ENCODE results near the gene LECT2.

The LECT2 gene

DNA sequence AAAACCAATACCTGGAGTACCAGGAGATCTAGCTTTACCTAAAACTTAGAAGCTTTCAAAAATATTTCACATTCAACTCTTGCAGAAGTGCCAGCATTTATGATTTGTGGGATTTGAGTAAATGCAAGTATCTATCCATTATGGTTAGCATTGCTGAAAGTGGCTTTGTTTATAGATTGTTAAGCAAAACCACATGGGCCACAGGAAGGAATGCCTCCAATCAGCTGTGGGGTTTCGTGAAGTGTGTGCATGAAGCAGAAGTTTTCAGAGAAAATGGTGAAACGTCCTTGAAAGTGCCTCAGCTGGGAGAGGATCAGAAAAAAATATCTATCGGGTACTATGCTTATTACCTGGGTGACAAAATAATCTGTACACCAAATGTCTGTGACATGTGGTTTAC, 4.2 kb downstream of the LECT2 start:
- FAIRE-seq (no peak), DNase-seq (ENCODE audit: insufficient read length, low spot score) (no peak)
- TF ChIP-seq SPI1 (IDR thresholded peaks at IDR 0.05; ENCODE audit: low read depth, low read length) = no peak
- TF ChIP-seq POLR2A (IDR thresholded peaks at IDR 0.05; ENCODE audit: low read depth, low read length) = no peak
- TF ChIP-seq POU2F2 (IDR thresholded peaks at IDR 0.05; ENCODE audit: low read depth, low read length) = no peak
- TF ChIP-seq PAX5 (IDR thresholded peaks at IDR 0.05; ENCODE audit: insufficient read depth, low read length, severe bottlenecking) = no peak
- TF ChIP-seq POLR2AphosphoS5 (IDR thresholded peaks at IDR 0.05; ENCODE audit: low read depth, low read length) = no peak
- TF ChIP-seq TAF1 (IDR thresholded peaks at IDR 0.05; ENCODE audit: low read depth, low read length) = no peak

DNA sequence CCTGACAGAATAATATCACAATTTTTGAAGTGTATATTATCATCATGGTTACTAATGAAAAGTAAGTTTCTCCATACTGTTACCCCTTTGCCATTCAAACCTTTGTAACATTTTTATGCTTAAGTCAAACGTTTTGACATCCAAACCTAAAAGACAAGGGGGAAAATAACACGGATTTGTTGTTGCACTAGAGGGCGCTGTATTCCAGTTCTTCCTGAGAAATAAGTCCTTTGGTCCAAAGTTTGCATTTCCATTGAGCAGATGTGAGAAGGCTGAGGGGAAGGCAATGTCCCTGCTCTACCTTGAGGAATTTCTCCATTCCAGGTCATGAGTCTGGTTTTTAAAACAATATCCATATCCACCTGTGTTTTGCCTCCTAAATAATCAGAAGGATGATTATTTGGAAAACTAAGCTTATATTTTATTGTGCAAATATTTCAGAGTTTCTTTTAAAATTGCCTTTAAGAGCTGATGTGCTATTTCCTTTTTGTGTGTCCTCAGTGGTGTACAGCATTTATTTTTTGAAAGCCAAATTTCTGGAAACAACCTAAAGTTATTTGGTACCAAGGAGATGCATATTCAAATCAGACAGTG, 9.7 kb downstream of the LECT2 start:
- FAIRE-seq = peak; percentile 78
- no peak for DNase-seq (ENCODE audit: insufficient read length, low spot score)
- TF ChIP-seq SPI1 (IDR thresholded peaks at IDR 0.05; ENCODE audit: low read depth, low read length) = no peak
- TF ChIP-seq PAX5 (IDR thresholded peaks at IDR 0.05; ENCODE audit: insufficient read depth, low read length, severe bottlenecking) = no peak
- TF ChIP-seq POU2F2 (IDR thresholded peaks at IDR 0.05; ENCODE audit: low read depth, low read length) = no peak
- no peak for TF ChIP-seq POLR2A (IDR thresholded peaks at IDR 0.05; ENCODE audit: low read depth, low read length)
- no peak for TF ChIP-seq POLR2AphosphoS5 (IDR thresholded peaks at IDR 0.05; ENCODE audit: low read depth, low read length)
- no peak for TF ChIP-seq TAF1 (IDR thresholded peaks at IDR 0.05; ENCODE audit: low read depth, low read length)

- no peak for FAIRE-seq
- no peak for TF ChIP-seq POLR2AphosphoS5 (IDR thresholded peaks at IDR 0.05; ENCODE audit: low read depth, low read length)
- TF ChIP-seq SPI1 (IDR thresholded peaks at IDR 0.05; ENCODE audit: low read depth, low read length) = no peak
- TF ChIP-seq TAF1 (IDR thresholded peaks at IDR 0.05; ENCODE audit: low read depth, low read length) = no peak
- no peak for TF ChIP-seq PAX5 (IDR thresholded peaks at IDR 0.05; ENCODE audit: insufficient read depth, low read length, severe bottlenecking)
- no peak for TF ChIP-seq POLR2A (IDR thresholded peaks at IDR 0.05; ENCODE audit: low read depth, low read length)
- TF ChIP-seq POU2F2 (IDR thresholded peaks at IDR 0.05; ENCODE audit: low read depth, low read length) = no peak
- no peak for DNase-seq (ENCODE audit: insufficient read length, low spot score)
Observed at GRCh38 chr5:135944564-135944963, 10.2 kb downstream of the LECT2 start.

DNA sequence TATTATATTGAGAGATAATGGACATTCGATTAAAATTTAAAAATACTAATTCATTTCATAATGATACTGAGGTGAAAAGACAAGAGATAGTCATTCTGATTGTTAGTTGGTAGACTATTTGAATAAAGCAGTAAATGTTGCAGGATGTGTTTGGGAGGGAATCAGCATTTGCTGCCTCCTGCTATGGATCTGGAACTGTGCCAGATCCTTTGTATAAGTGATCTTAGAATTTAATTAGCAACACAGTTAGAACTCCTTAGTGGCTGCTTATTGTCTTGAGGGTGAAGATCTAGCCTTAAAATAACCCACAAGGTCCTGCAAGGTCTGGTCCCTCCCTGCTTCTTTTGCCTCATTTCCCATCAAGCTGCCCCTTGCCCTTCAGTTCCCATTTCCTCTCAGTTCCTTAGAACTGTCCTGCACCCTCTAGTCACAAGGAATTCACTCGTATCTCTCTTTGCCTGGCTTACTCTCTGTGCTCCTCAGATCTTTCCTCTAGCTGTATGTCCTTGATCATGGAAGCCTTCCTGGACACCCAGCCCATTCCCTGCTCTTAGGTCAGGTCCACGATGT, 12.5 kb downstream of the LECT2 start:
- FAIRE-seq = no peak
- DNase-seq (ENCODE audit: insufficient read length, low spot score) = no peak
- TF ChIP-seq POLR2A (IDR thresholded peaks at IDR 0.05; ENCODE audit: low read depth, low read length) = no peak
- no peak for TF ChIP-seq POLR2AphosphoS5 (IDR thresholded peaks at IDR 0.05; ENCODE audit: low read depth, low read length)
- no peak for TF ChIP-seq PAX5 (IDR thresholded peaks at IDR 0.05; ENCODE audit: insufficient read depth, low read length, severe bottlenecking)

- TF ChIP-seq PAX5 (IDR thresholded peaks at IDR 0.05; ENCODE audit: insufficient read depth, low read length, severe bottlenecking) (no peak), POU2F2 (IDR thresholded peaks at IDR 0.05; ENCODE audit: low read depth, low read length) (no peak), POLR2A (IDR thresholded peaks at IDR 0.05; ENCODE audit: low read depth, low read length) (no peak), POLR2AphosphoS5 (IDR thresholded peaks at IDR 0.05; ENCODE audit: low read depth, low read length) (no peak), TAF1 (IDR thresholded peaks at IDR 0.05; ENCODE audit: low read depth, low read length) (no peak), SPI1 (IDR thresholded peaks at IDR 0.05; ENCODE audit: low read depth, low read length) (no peak)
- FAIRE-seq = no peak
- no peak for DNase-seq (ENCODE audit: insufficient read length, low spot score)
Observed at GRCh38 chr5:135941711-135942110, 13.1 kb downstream of the LECT2 start.

- DNase-seq (ENCODE audit: insufficient read length, low spot score) (no peak), FAIRE-seq (no peak)
- TF ChIP-seq POLR2AphosphoS5 (IDR thresholded peaks at IDR 0.05; ENCODE audit: low read depth, low read length) (no peak), POU2F2 (IDR thresholded peaks at IDR 0.05; ENCODE audit: low read depth, low read length) (no peak), POLR2A (IDR thresholded peaks at IDR 0.05; ENCODE audit: low read depth, low read length) (no peak), TAF1 (IDR thresholded peaks at IDR 0.05; ENCODE audit: low read depth, low read length) (no peak), SPI1 (IDR thresholded peaks at IDR 0.05; ENCODE audit: low read depth, low read length) (no peak), PAX5 (IDR thresholded peaks at IDR 0.05; ENCODE audit: insufficient read depth, low read length, severe bottlenecking) (no peak)
Observed at GRCh38 chr5:135937245-135937911, 17.4 kb downstream of the LECT2 start.

- TF ChIP-seq POLR2A (IDR thresholded peaks at IDR 0.05; ENCODE audit: low read depth, low read length) (no peak), PAX5 (IDR thresholded peaks at IDR 0.05; ENCODE audit: insufficient read depth, low read length, severe bottlenecking) (no peak), TAF1 (IDR thresholded peaks at IDR 0.05; ENCODE audit: low read depth, low read length) (no peak), POLR2AphosphoS5 (IDR thresholded peaks at IDR 0.05; ENCODE audit: low read depth, low read length) (no peak), SPI1 (IDR thresholded peaks at IDR 0.05; ENCODE audit: low read depth, low read length) (no peak), POU2F2 (IDR thresholded peaks at IDR 0.05; ENCODE audit: low read depth, low read length) (no peak)
- FAIRE-seq (no peak), DNase-seq (ENCODE audit: insufficient read length, low spot score) (no peak)
Observed at GRCh38 chr5:135934939-135935338, 19.8 kb downstream of the LECT2 start.

DNA sequence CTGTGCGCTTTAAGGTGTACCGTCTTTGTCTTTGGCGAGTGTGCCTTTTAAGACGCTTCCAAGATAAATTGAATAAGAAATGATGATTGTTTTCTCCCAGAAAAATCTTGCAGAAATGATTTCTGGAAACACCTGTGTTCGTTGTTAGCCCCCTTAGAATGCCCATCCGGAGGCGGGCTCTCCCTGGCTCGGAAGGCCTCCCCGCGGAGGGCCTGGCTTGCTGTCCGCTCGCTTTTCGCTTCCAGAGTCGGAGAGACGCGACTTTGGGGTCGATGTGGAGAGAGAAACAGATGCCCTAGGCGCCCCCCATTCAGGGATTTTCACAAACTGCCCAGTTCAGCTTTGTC, 23.9 kb downstream of the LECT2 start:
- TF ChIP-seq POLR2AphosphoS5 (IDR thresholded peaks at IDR 0.05; ENCODE audit: low read depth, low read length) = no peak
- TF ChIP-seq POU2F2 (IDR thresholded peaks at IDR 0.05; ENCODE audit: low read depth, low read length) = no peak
- no peak for TF ChIP-seq POLR2A (IDR thresholded peaks at IDR 0.05; ENCODE audit: low read depth, low read length)
- TF ChIP-seq SPI1 (IDR thresholded peaks at IDR 0.05; ENCODE audit: low read depth, low read length) = no peak
- TF ChIP-seq TAF1 (IDR thresholded peaks at IDR 0.05; ENCODE audit: low read depth, low read length) = no peak
- TF ChIP-seq PAX5 (IDR thresholded peaks at IDR 0.05; ENCODE audit: insufficient read depth, low read length, severe bottlenecking) = no peak
- FAIRE-seq = no peak
- no peak for DNase-seq (ENCODE audit: insufficient read length, low spot score)

DNA sequence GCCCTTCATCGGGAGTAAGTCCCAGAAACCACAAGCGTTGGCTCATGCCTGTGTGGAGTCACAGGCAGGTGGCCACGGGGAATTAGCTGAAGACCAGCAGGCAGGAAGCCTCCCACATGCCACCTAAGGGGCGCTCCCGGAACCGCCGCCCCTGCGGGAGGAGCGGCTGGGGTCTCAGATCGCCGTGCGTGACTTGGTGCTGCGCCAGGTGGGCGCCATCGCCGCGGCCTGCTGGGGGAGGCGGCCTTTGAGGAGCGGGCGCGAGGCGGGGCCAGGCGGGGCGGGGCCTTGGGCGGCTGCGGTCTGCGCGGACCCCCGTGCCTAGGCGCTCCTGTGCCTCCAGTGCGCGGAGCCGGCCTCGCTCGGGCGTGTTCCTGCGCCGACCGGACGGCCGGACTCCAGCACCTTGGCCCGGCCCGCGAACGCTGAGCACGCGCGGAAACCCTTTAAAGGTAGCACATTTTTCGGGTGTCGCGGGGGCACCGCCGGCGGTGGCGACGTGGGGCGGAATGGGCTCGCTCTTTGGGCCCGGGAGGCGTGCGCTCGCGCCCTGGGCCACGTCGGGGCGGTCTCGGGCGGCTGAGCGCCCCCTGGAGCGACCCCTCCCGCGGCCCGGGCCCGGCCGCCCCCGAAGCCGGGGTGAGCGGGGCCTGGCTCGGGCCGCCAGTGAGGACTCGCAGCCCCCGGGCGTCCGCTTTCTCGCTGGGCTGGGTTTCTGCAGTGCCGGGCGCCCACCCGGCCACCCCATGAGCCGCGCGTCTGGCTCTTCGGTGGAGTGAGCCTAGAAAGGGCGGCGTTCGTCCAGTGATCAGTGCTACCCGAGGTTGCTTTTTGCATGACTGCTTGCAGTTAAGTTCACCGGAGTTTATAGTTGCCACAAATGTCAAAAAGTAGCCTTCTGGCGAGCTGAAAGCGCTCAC, 24.5 kb downstream of the LECT2 start:
- TF ChIP-seq POU2F2 (IDR thresholded peaks at IDR 0.05; ENCODE audit: low read depth, low read length) = no peak
- TF ChIP-seq PAX5 (IDR thresholded peaks at IDR 0.05; ENCODE audit: insufficient read depth, low read length, severe bottlenecking) = no peak
- TF ChIP-seq POLR2AphosphoS5 (IDR thresholded peaks at IDR 0.05; ENCODE audit: low read depth, low read length) = no peak
- no peak for TF ChIP-seq SPI1 (IDR thresholded peaks at IDR 0.05; ENCODE audit: low read depth, low read length)
- TF ChIP-seq TAF1 (IDR thresholded peaks at IDR 0.05; ENCODE audit: low read depth, low read length) = no peak
- TF ChIP-seq POLR2A (IDR thresholded peaks at IDR 0.05; ENCODE audit: low read depth, low read length) = no peak
- no peak for FAIRE-seq
- no peak for DNase-seq (ENCODE audit: insufficient read length, low spot score)

All from GM12891 (cell line).